ENCODE data around the gene ADGRF1. TPM values are rescaled to one million over a fixed set of nuclear protein-coding genes. Genes with fewer than 3 reads are reported as not detected.
A peak's percentile ranks its signal among the peaks of the same experiment; 100 is the strongest.
"Not testable (repeated sequence)": the region's sequence is repeated elsewhere in the genome, so short reads cannot be mapped to it uniquely, and the experiment has no call there.

ADGRF1 gene
- total RNA-seq, 1 donor: not detected

GRCh38 chr6:46998436-46999017 is 43.6 kb downstream of the ADGRF1 start:
- TF ChIP-seq CTCF (IDR thresholded peaks at IDR 0.05; ENCODE audit: insufficient read depth, low read length): no peak
- no peak overlapping the region for H3K4me3 ChIP-seq (ENCODE audit: low read depth, low read length)
- no peak for DNase-seq (ENCODE audit: low read depth)

- no peak for TF ChIP-seq CTCF (IDR thresholded peaks at IDR 0.05; ENCODE audit: insufficient read depth, low read length)
- no peak overlapping the region for H3K4me3 ChIP-seq (ENCODE audit: low read depth, low read length)
- DNase-seq (ENCODE audit: low read depth): no peak
Observed at GRCh38 chr6:46997646-46998045, 44.5 kb downstream of the ADGRF1 start.

GRCh38 chr6:46996860-46997641 is 45.1 kb downstream of the ADGRF1 start:
- no peak for DNase-seq (ENCODE audit: low read depth)
- no peak for TF ChIP-seq CTCF (IDR thresholded peaks at IDR 0.05; ENCODE audit: insufficient read depth, low read length)
- H3K4me3 ChIP-seq (ENCODE audit: low read depth, low read length): no peak overlapping the region

- no peak for TF ChIP-seq CTCF (IDR thresholded peaks at IDR 0.05; ENCODE audit: insufficient read depth, low read length)
- H3K4me3 ChIP-seq (ENCODE audit: low read depth, low read length): no peak overlapping the region
- DNase-seq (ENCODE audit: low read depth): no peak
Observed at GRCh38 chr6:46994933-46995332, 47.2 kb downstream of the ADGRF1 start.

- no peak overlapping the region for H3K4me3 ChIP-seq (ENCODE audit: low read depth, low read length)
- DNase-seq (ENCODE audit: low read depth): peak; percentile 85
- no peak for TF ChIP-seq CTCF (IDR thresholded peaks at IDR 0.05; ENCODE audit: insufficient read depth, low read length)
Observed at GRCh38 chr6:46993846-46994245, 48.3 kb downstream of the ADGRF1 start.

- DNase-seq (ENCODE audit: low read depth); H3K4me3 ChIP-seq (ENCODE audit: low read depth, low read length): not testable (repeated sequence)
Observed at GRCh38 chr6:46992391-46992790, 49.7 kb downstream of the ADGRF1 start.

GRCh38 chr6:46990818-46991510 is 51.2 kb downstream of the ADGRF1 start:
- peak; percentile 82 for DNase-seq (ENCODE audit: low read depth)
- peak; percentile 63 for TF ChIP-seq CTCF (IDR thresholded peaks at IDR 0.05; ENCODE audit: insufficient read depth, low read length)
- H3K4me3 ChIP-seq (ENCODE audit: low read depth, low read length): not testable (repeated sequence)
